PC-3 (cell line): ENCODE measurements around the gene STK39.

Experiments used
- EZH2 ChIP-seq: fragments of 300-600 bp; sonication (generic); IDR thresholded peaks from one replicate; pipeline ENCODE4 v1.6.1; 2017; ENCODE audit warnings: antibody characterized with exemption, mild to moderate bottlenecking, low read length; ENCODE audit not compliant: unreplicated experiment
- EZH2phosphoT487 ChIP-seq: fragments of 300-600 bp; sonication (generic); IDR thresholded peaks from 2 replicates; pipeline ENCODE4 v1.6.1; 2018; ENCODE audit warnings: mild to moderate bottlenecking, antibody characterized with exemption, low read length, borderline replicate concordance
- TF ChIP-seq, protein P1 (sequence below): fragments of 300-600 bp; sonication (generic); conservative IDR thresholded peaks from 2 replicates; pipeline ENCODE4 v1.5.1; 2017; ENCODE audit warnings: antibody characterized with exemption, low read depth, mild to moderate bottlenecking, low read length

DNA sequence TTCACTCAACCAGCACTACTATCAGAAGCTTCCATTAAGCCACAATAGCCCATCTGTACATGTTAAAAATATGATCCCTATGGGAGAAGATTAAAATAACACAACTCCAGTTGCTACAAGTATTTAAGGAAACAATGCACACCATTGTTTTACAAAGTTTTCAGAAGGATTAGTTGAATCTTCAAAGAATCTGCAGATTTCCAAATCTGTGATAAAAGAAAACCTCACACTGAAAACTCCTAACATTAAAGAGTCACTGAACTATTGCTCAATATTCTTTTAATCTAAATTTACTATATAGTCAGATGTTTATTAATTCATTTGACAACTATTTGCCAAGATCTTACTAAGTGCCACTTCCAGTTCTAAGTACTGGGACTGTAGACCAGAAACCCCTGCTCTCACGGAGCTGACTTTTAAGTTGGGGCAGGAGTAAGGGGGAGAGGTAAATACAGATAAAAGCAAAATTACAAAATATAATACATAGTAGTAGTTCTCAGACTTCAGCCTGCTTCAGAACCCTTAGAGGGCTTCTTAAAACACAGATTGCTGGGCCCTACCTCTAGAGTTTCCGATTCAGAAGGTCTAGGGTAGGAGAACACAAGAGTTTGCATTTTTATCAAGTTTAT is 94.4 kb downstream of the STK39 start:
- TF ChIP-seq EZH2 (no peak), EZH2phosphoT487 (no peak)
- TF ChIP-seq, protein P1, sequence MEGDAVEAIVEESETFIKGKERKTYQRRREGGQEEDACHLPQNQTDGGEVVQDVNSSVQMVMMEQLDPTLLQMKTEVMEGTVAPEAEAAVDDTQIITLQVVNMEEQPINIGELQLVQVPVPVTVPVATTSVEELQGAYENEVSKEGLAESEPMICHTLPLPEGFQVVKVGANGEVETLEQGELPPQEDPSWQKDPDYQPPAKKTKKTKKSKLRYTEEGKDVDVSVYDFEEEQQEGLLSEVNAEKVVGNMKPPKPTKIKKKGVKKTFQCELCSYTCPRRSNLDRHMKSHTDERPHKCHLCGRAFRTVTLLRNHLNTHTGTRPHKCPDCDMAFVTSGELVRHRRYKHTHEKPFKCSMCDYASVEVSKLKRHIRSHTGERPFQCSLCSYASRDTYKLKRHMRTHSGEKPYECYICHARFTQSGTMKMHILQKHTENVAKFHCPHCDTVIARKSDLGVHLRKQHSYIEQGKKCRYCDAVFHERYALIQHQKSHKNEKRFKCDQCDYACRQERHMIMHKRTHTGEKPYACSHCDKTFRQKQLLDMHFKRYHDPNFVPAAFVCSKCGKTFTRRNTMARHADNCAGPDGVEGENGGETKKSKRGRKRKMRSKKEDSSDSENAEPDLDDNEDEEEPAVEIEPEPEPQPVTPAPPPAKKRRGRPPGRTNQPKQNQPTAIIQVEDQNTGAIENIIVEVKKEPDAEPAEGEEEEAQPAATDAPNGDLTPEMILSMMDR = no peak
